Duodenal mucosa (tissue), 2 donors: Measurements from ENCODE around the gene NUP62.

ENCODE experiments used
- H3K27ac ChIP-seq: one replicate; pipeline ENCODE4 v1.7.0; 2013; ENCODE audit warnings: low read depth, low read length
- H3K27me3 ChIP-seq, 2 donors: one replicate each; pipeline ENCODE4 v1.7.0; 2013; ENCODE audit warnings: low read length in 2 of 2, control low read depth in 1 of 2; ENCODE audit not compliant: insufficient read depth in 2 of 2, control insufficient read depth in 1 of 2
- H3K36me3 ChIP-seq, 2 donors: one replicate each; pipeline ENCODE4 v1.7.0; 2013; ENCODE audit warnings: low read length in 2 of 2, control low read depth in 1 of 2; ENCODE audit not compliant: insufficient read depth in 2 of 2, control insufficient read depth in 1 of 2
- H3K4me1 ChIP-seq, 2 donors: one replicate each; pipeline ENCODE4 v1.7.0; 2013; ENCODE audit warnings: low read length in 2 of 2, control low read depth in 1 of 2; ENCODE audit not compliant: insufficient read depth in 2 of 2, control insufficient read depth in 1 of 2
- H3K4me3 ChIP-seq, 2 donors: one replicate each; pipeline ENCODE4 v1.7.0; 2013; ENCODE audit warnings: low read length in 2 of 2, low read depth in 1 of 2
- H3K9ac ChIP-seq, 2 donors: one replicate each; pipeline ENCODE4 v1.7.0; 2013; ENCODE audit warnings: low read length in 2 of 2, low read depth in 1 of 2
- H3K9me3 ChIP-seq, 2 donors: one replicate each; pipeline ENCODE4 v1.7.0; 2013; ENCODE audit warnings: low read length in 2 of 2, control low read depth in 1 of 2; ENCODE audit not compliant: control insufficient read depth in 1 of 2

The NUP62 gene

DNA sequence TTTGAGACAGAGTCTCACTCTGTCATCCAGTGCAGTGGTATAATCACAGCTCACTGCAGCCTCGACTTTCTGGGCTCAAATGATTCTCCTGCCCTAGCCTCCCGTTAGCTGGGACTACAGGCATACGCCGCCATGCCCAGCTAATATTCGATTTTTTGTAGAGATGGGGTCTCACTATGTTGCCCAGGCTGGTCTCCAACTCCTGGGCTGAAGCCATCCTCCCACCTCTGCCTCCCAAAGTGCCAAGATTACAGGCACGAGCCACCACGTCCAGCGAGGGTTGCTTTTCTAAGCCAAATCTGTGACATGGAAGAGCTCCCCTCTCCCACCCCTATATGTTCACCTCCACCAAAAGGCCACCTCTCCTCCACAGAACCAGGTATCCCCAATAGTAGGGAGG, 11.2 kb downstream of the NUP62 start:
- no peaks in the 10 kb centered on the region for H3K27me3 ChIP-seq
- no peak overlapping the region for H3K9ac ChIP-seq
- H3K4me3 ChIP-seq, result no peak overlapping the region
- H3K36me3 ChIP-seq, result peaks cover 16 to 63% of the 10 kb centered on the region in 2 donors
- no peak overlapping the region for H3K27ac ChIP-seq
- H3K9me3 ChIP-seq, result no peaks in the 10 kb centered on the region
- H3K4me1 ChIP-seq, result no peaks in the 10 kb centered on the region

DNA sequence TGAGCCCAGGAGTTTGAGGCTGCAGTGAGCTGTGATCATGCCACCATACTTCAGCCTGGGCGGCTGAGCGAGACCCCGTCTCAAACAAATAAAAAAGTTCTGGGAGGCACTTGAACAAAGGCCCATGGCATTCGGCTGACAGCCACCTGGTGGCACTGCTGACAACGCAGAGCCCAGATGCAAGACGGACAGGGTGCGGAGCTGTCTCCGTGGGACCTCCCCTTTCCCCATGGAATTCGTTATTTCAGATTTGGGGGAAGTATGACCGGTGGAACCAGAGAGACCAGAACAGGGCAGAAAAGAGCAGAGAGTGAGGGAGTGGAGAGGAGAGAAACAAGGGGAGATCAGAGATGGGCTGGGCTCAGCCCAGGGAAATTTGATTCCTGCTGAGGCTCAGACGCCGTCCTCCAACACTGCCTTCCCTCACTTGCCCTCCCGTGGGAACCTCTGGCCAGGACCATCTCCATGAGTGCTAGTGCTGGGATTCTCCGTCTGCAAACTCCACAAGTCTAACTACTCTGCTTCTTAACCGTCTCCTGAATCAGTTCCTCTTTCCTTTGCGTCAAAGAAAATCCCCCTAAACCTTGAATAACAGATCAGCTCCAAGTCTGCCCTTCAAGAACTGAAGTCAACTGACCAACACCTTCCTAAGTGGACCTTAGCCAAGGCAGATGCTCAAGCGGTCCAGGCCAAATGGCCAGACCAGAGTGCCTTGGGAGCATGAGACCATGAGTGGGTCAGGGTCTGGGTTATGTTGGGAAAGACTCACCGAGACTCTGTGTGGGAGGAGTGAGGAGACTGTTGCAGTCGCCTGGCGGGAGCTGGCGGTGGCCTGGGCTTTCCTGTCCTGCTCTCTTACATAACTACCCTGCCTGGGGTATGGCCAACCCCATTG, 12.2 kb downstream of the NUP62 start:
- Histone ChIP-seq H3K4me1 (no peaks in the 10 kb centered on the region), H3K9me3 (no peaks in the 10 kb centered on the region), H3K36me3 (peaks cover 15 to 60% of the 10 kb centered on the region in 2 donors), H3K27me3 (no peaks in the 10 kb centered on the region), H3K9ac (no peak overlapping the region), H3K4me3 (no peak overlapping the region), H3K27ac (no peak overlapping the region)

- H3K27ac ChIP-seq, result no peak overlapping the region
- H3K4me3 ChIP-seq, result no peak overlapping the region
- H3K9me3 ChIP-seq, result no peaks in the 10 kb centered on the region
- H3K36me3 ChIP-seq, result peaks cover 15 to 43% of the 10 kb centered on the region in 2 donors
- no peak overlapping the region for H3K9ac ChIP-seq
- peaks cover 4 to 11% of the 10 kb centered on the region in 2 donors for H3K4me1 ChIP-seq
- no peaks in the 10 kb centered on the region for H3K27me3 ChIP-seq
Measured at GRCh38 chr19:49915271-49915670, 14.0 kb downstream of the NUP62 start.

DNA sequence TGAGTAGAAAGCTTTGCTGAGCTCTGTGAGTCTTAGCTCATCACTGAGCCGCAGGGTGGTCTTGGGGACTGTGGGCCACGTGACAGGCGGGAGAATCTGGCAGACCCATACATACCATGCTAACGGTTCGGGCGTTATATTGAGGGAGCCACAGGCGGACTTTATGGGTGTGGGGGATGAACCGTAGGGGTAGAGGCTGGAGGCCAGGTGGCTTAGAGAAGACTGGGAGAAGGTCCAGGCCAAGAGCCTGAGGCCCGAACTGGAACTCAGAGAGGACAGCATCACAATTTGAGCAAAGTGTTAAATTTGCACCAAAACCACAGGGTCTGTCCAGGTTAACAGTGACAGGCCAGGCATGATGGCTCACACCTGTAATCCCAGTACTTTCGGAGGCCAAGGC, 15.6 kb downstream of the NUP62 start:
- peaks cover 4 to 11% of the 10 kb centered on the region in 2 donors for H3K4me1 ChIP-seq
- peaks cover 15 to 52% of the 10 kb centered on the region in 2 donors for H3K36me3 ChIP-seq
- no peak overlapping the region for H3K27ac ChIP-seq
- no peak overlapping the region for H3K4me3 ChIP-seq
- H3K9me3 ChIP-seq, result no peaks in the 10 kb centered on the region
- no peak overlapping the region for H3K9ac ChIP-seq
- H3K27me3 ChIP-seq, result no peaks in the 10 kb centered on the region

DNA sequence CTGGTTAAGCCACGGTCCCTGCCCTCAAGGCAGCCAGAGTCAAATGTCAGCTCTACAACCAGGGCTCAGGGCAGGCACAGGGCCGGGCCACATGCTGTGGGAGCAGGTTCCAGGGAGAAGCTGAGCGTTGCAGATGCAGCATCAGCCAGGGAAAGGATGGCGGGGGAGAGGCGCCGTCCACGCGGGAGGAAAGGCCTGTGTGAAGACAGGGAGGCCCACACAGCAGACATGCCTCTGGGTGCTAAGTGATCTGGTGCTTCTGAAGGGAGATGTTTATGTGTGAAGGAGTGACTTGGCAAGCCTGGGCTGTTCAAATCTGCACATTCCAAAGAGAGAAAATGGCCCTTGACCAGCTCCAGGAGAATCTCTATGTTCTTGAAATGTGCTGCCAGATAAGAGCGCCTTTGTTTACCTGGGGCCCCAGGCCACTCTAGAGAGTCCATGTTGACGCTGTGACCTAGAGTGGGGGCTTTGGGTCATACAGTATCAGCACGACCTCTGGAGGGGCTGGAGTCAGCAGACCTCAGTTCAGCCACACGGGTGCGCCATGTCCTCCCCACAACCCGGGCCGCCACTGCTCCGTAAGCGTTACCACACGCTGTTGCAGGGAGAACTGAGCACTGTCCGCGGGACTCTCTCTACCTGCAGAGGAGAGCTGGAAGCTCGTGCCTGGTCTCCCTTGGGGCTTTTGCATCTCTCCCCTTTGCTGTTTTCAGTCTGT, 16.2 kb downstream of the NUP62 start:
- no peaks in the 10 kb centered on the region for H3K27me3 ChIP-seq
- H3K36me3 ChIP-seq, result peaks cover 19 to 58% of the 10 kb centered on the region in 2 donors
- H3K9ac ChIP-seq, result no peak overlapping the region
- peaks cover 4 to 11% of the 10 kb centered on the region in 2 donors for H3K4me1 ChIP-seq
- H3K27ac ChIP-seq, result no peak overlapping the region
- H3K4me3 ChIP-seq, result no peak overlapping the region
- H3K9me3 ChIP-seq, result no peaks in the 10 kb centered on the region

- Histone ChIP-seq H3K36me3 (peaks cover 31 to 62% of the 10 kb centered on the region in 2 donors), H3K27ac (no peak overlapping the region), H3K4me3 (no peak overlapping the region), H3K9ac (no peak overlapping the region), H3K4me1 (peaks cover 4 to 11% of the 10 kb centered on the region in 2 donors), H3K27me3 (no peaks in the 10 kb centered on the region), H3K9me3 (no peaks in the 10 kb centered on the region)
Measured at GRCh38 chr19:49911381-49912145, 17.7 kb downstream of the NUP62 start.

GRCh38 chr19:49910179-49910578, 19.1 kb downstream of the NUP62 start:
- no peaks in the 10 kb centered on the region for H3K27me3 ChIP-seq
- H3K27ac ChIP-seq, result no peak overlapping the region
- H3K4me3 ChIP-seq, result no peak overlapping the region
- peaks cover 4 to 11% of the 10 kb centered on the region in 2 donors for H3K4me1 ChIP-seq
- no peak overlapping the region for H3K9ac ChIP-seq
- no peaks in the 10 kb centered on the region for H3K9me3 ChIP-seq
- peaks cover 23 to 63% of the 10 kb centered on the region in 2 donors for H3K36me3 ChIP-seq

DNA sequence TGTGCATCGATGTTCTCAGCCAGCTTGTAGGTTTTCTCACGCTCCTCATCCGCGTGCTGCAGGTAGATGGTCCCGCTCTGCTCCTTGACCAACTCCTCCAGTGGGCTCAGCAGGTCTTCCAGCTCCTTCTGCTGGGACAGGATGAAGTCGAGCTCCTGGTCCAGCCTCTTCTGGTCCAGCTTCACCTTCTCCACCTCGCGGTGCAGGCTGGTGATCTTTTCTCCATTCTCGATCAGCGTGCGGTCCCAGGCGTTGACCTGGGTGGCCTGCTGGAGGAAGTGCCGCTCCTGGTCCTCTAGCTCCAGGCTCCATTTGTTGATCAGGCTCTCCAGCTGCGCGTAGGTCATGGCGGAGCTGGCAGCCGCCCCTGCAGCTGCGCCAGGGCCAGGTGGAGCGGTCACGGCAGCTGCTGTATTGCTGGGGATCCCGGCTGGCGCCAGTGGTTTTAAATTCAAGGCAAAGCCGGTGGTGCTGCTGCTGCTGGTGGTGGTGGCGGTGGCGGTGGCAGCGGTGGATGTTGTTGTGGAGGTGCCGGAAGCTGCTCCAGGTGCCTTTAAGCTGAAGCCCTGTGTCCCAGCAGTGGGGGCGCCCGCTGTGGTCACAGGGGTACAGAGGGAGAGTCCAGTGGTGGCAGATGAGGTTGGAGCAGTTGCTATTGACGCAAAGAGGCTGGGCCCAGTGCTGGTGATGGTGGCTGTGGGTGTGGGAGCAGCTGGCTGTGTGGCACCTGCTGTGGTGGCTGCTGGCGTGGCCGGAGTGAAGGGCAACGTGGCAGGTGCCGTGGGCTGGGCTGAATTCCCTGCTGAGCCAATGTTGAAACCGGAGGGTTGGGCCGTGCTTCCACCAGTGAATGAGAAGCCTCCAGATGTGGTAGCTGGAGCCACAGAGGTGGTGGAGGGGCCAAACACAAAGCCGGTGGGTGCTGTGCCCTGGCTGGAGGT, 20.6 kb downstream of the NUP62 start:
- Histone ChIP-seq H3K27me3 (no peaks in the 10 kb centered on the region), H3K9me3 (no peaks in the 10 kb centered on the region), H3K27ac (no peak overlapping the region), H3K4me1 (peaks cover 4 to 11% of the 10 kb centered on the region in 2 donors), H3K9ac (no peak overlapping the region), H3K36me3 (peaks cover 19 to 53% of the 10 kb centered on the region in 2 donors), H3K4me3 (no peak overlapping the region)

- H3K27ac ChIP-seq, result no peak overlapping the region
- peaks cover 4 to 11% of the 10 kb centered on the region in 2 donors for H3K4me1 ChIP-seq
- peaks cover 16 to 46% of the 10 kb centered on the region in 2 donors for H3K36me3 ChIP-seq
- H3K9ac ChIP-seq, result no peak overlapping the region
- no peaks in the 10 kb centered on the region for H3K9me3 ChIP-seq
- no peak overlapping the region for H3K4me3 ChIP-seq
- H3K27me3 ChIP-seq, result no peaks in the 10 kb centered on the region
Measured at GRCh38 chr19:49907745-49908446, 21.4 kb downstream of the NUP62 start.
